A549 (cell line): ENCODE data around the gene ZNF469. TPM values are rescaled to one million over a fixed set of nuclear protein-coding genes. Genes with fewer than 3 reads are reported as not detected.

Experiments
- ATAC-seq, 2 experiments: fragments of 200-7000 bp in 1 of 2; fragments of >200 bp in 1 of 2; cut with Nextera tagmentation in 1 of 2; cut with Tn5 transposase in 1 of 2; 3 replicates each; pipeline versions ENCODE4 v1.8.0 to v1.9.1; 2018 to 2020; ENCODE audit warnings: mild to moderate bottlenecking in 1 of 2, moderate library complexity in 1 of 2
- CTCF ChIA-PET: fragments of 300-600 bp; sonication (Branson Sonifier 250); formaldehyde crosslinking; extraction: SDS; loops from one replicate; lab custom pipeline; 2021; ENCODE audit warnings: antibody characterized with exemption, inconsistent platforms; lab: Yijun Ruan, JAX
- POLR2A ChIA-PET: fragments of 350-600 bp; formaldehyde crosslinking; extraction: SDS; loops from one replicate; lab custom pipeline; 2021; ENCODE audit warnings: antibody characterized with exemption, inconsistent platforms; lab: Yijun Ruan, JAX
- DNase-seq, 2 experiments: peaks; one replicate each; pipeline versions ENCODE4 v3.0.0 to v3.0.0-alpha.2; 2011 to 2016; ENCODE audit warnings: low read depth in 1 of 2, low spot score in 1 of 2
- FAIRE-seq: peaks from 2 replicates; lab custom pipeline; 2011; peaks lifted over from hg19 to GRCh38; lab: Jason Lieb, UNC
- H3K27ac ChIP-seq, 2 experiments: fragments of >200 bp; sonication (Bioruptor Twin); formaldehyde crosslinking; 3 replicates each; pipeline ENCODE4 v1.5.1; 2016 to 2017
- H3K4me1 ChIP-seq: fragments of >200 bp; sonication (Bioruptor Twin); formaldehyde crosslinking; 3 replicates; pipeline ENCODE4 v1.6.1; 2016
- H3K4me2 ChIP-seq: fragments of >200 bp; sonication (Bioruptor Twin); formaldehyde crosslinking; 3 replicates; pipeline ENCODE4 v1.6.1; 2016
- H3K4me3 ChIP-seq: fragments of >200 bp; sonication (Bioruptor Twin); formaldehyde crosslinking; 3 replicates; pipeline ENCODE4 v1.5.1; 2016
- H3K9me3 ChIP-seq: fragments of >200 bp; sonication (Bioruptor Twin); formaldehyde crosslinking; 3 replicates; pipeline ENCODE4 v1.6.1; 2016
- BCL3 ChIP-seq: fragments of >200 bp; sonication (Bioruptor Twin); formaldehyde crosslinking; IDR thresholded peaks from 3 replicates; pipeline ENCODE4 v1.6.1; 2016
- CBX8 ChIP-seq: fragments of 200-600 bp; sonication (generic); IDR thresholded peaks from 2 replicates; pipeline ENCODE4 v1.6.1; 2016
- CEBPB ChIP-seq, 2 experiments: fragments of >200 bp in 1 of 2; sonication (Bioruptor Twin) in 1 of 2; formaldehyde crosslinking in 1 of 2; IDR thresholded peaks; 2 replicates each; pipeline ENCODE4 v1.6.1; 2012 to 2016
- CHD2 ChIP-seq: fragments of 150-350 bp; IDR thresholded peaks from 2 replicates; pipeline ENCODE4 v1.6.1; 2014; ENCODE audit warnings: low read length; ENCODE audit not compliant: partially characterized antibody
- CHD4 ChIP-seq: fragments of 200-600 bp; sonication (generic); IDR thresholded peaks from 2 replicates; pipeline ENCODE4 v1.6.1; 2016; ENCODE audit warnings: antibody characterized with exemption, mild to moderate bottlenecking, borderline replicate concordance
- E2F6 ChIP-seq: IDR thresholded peaks from 2 replicates; pipeline ENCODE4 v1.6.1; 2012; ENCODE audit warnings: low read depth, borderline replicate concordance
- EHF ChIP-seq: fragments of 250-450 bp; sonication (Bioruptor Pico); IDR thresholded peaks from 2 replicates; pipeline ENCODE4 v1.5.0; 2020; ENCODE audit warnings: mild to moderate bottlenecking
- EP300 ChIP-seq, 2 experiments: fragments of >200 bp; sonication (Bioruptor Twin); formaldehyde crosslinking; IDR thresholded peaks; 2 replicates in 1 of 2; 3 replicates in 1 of 2; pipeline ENCODE4 v1.6.1; 2016 to 2017
- FOSB ChIP-seq: fragments of 250-450 bp; sonication (Bioruptor Pico); IDR thresholded peaks from 2 replicates; pipeline ENCODE4 v1.5.0; 2020; ENCODE audit warnings: mild to moderate bottlenecking, moderate library complexity
- FOSL2 ChIP-seq, 2 experiments: fragments of 450-650 bp in 1 of 2; fragments of >200 bp in 1 of 2; sonication (Bioruptor Twin) in 1 of 2; formaldehyde crosslinking; IDR thresholded peaks; 2 replicates each; pipeline versions ENCODE4 v1.5.0 to v1.6.1; 2016 to 2020; ENCODE audit warnings: mild to moderate bottlenecking in 1 of 2, moderate library complexity in 1 of 2
- FOXS1 ChIP-seq: fragments of 250-450 bp; sonication (Bioruptor Pico); IDR thresholded peaks from 2 replicates; pipeline ENCODE4 v1.5.0; 2020; ENCODE audit warnings: mild to moderate bottlenecking, moderate library complexity
- GATA3 ChIP-seq: IDR thresholded peaks from 2 replicates; pipeline ENCODE4 v1.6.1; 2012; ENCODE audit warnings: borderline replicate concordance
- HDAC2 ChIP-seq: fragments of 200-600 bp; sonication (generic); IDR thresholded peaks from 2 replicates; pipeline ENCODE4 v1.6.1; 2016
- HOXA7 ChIP-seq: fragments of 250-450 bp; sonication (Bioruptor Pico); IDR thresholded peaks from 2 replicates; pipeline ENCODE4 v1.5.0; 2020; ENCODE audit warnings: mild to moderate bottlenecking, moderate library complexity
- HOXB5 ChIP-seq: fragments of 250-450 bp; sonication (Bioruptor Pico); IDR thresholded peaks from 2 replicates; pipeline ENCODE4 v1.5.0; 2020; ENCODE audit warnings: mild to moderate bottlenecking, moderate library complexity
- JUN ChIP-seq, 2 experiments: fragments of >200 bp; sonication (Bioruptor Twin); formaldehyde crosslinking; IDR thresholded peaks; 2 replicates in 1 of 2; 3 replicates in 1 of 2; pipeline ENCODE4 v1.6.1; 2016 to 2017
- MAFK ChIP-seq: fragments of 450-650 bp; IDR thresholded peaks from 2 replicates; pipeline ENCODE4 v1.6.1; 2014; ENCODE audit not compliant: partially characterized antibody
- MAX ChIP-seq: IDR thresholded peaks from 2 replicates; pipeline ENCODE4 v1.6.1; 2012
- MAZ ChIP-seq: fragments of 150-350 bp; IDR thresholded peaks from 2 replicates; pipeline ENCODE4 v1.6.1; 2014; ENCODE audit warnings: antibody characterized with exemption, low read depth, low read length, borderline replicate concordance
- MYC ChIP-seq: IDR thresholded peaks from 2 replicates; pipeline ENCODE4 v1.6.1; 2012; ENCODE audit warnings: mild to moderate bottlenecking, inconsistent platforms, low read length, improper control_type of control experiment, borderline replicate concordance
- NPAS2 ChIP-seq: fragments of 250-450 bp; sonication (Bioruptor Pico); IDR thresholded peaks from 2 replicates; pipeline ENCODE4 v1.8.0; 2022; ENCODE audit warnings: mild to moderate bottlenecking, moderate library complexity, borderline replicate concordance
- PHF8 ChIP-seq: fragments of 200-600 bp; sonication (generic); IDR thresholded peaks from 2 replicates; pipeline ENCODE4 v1.6.1; 2016; ENCODE audit warnings: low read depth, mild to moderate bottlenecking, antibody characterized with exemption, moderate library complexity, borderline replicate concordance
- POLR2AphosphoS2 ChIP-seq: conservative IDR thresholded peaks from 2 replicates; pipeline ENCODE4 v1.6.1; 2012; ENCODE audit warnings: low read length, improper control_type of control experiment, inconsistent platforms
- RARB ChIP-seq: fragments of 250-450 bp; sonication (Bioruptor Pico); IDR thresholded peaks from 2 replicates; pipeline ENCODE4 v1.8.0; 2021; ENCODE audit warnings: mild to moderate bottlenecking, moderate library complexity
- RNF2 ChIP-seq: fragments of 200-600 bp; sonication (generic); IDR thresholded peaks from 2 replicates; pipeline ENCODE4 v1.6.1; 2016; ENCODE audit warnings: low read depth, mild to moderate bottlenecking, antibody characterized with exemption, moderate library complexity, borderline replicate concordance
- SMC3 ChIP-seq: fragments of >200 bp; sonication (Bioruptor Twin); formaldehyde crosslinking; IDR thresholded peaks from 3 replicates; pipeline ENCODE4 v1.6.1; 2018; ENCODE audit warnings: inconsistent platforms
- ZFP36 ChIP-seq: fragments of 450-650 bp; IDR thresholded peaks from 2 replicates; pipeline ENCODE4 v1.6.1; 2014; ENCODE audit warnings: borderline replicate concordance; ENCODE audit not compliant: partially characterized antibody
- ZSCAN20 ChIP-seq: fragments of 250-450 bp; sonication (Bioruptor Pico); IDR thresholded peaks from 2 replicates; pipeline ENCODE4 v1.8.0; 2022; ENCODE audit warnings: mild to moderate bottlenecking, moderate library complexity
- WGBS: methylation state at CpG from one replicate; pipeline ENCODE4 v1.1.6; 2017; ENCODE audit errors: missing lambda C conversion rate; 5-methylcytosine and 5-hydroxymethylcytosine counted together
- polyA plus RNA-seq, 4 experiments: library from polyadenylated mRNA; depleted of rRNA in 3 of 4; stranded (reverse); fragments of >200 nt; fragmentation: RNase III in 1 of 4; extraction: RNeasy Plus Mini Kit Qiagen cat#74134 plus additional on column Dnase treatment in 1 of 4; gene quantifications; 2 replicates in 3 of 4; 3 replicates in 1 of 4; pipeline ENCODE4 v1.2.3, GENCODE V29; 2011 to 2017
- TF ChIP-seq, protein P1 (sequence below): fragments of 150-350 bp; IDR thresholded peaks from 2 replicates; pipeline ENCODE4 v1.6.1; 2014; ENCODE audit warnings: low read depth, mild to moderate bottlenecking, low read length
- TF ChIP-seq, protein P2 (sequence below): fragments of 450-650 bp; IDR thresholded peaks from 2 replicates; pipeline ENCODE4 v1.6.1; 2014; ENCODE audit warnings: antibody characterized with exemption
- TF ChIP-seq, protein P3 (sequence below): fragments of >200 bp; sonication (Bioruptor Twin); formaldehyde crosslinking; IDR thresholded peaks from 3 replicates; pipeline ENCODE4 v1.5.1; 2016

Gene ZNF469
- polyA plus RNA-seq, 2 of the 4 experiments (the other 2 are of a cell fraction), result 0.47 to 4.4 TPM

DNA sequence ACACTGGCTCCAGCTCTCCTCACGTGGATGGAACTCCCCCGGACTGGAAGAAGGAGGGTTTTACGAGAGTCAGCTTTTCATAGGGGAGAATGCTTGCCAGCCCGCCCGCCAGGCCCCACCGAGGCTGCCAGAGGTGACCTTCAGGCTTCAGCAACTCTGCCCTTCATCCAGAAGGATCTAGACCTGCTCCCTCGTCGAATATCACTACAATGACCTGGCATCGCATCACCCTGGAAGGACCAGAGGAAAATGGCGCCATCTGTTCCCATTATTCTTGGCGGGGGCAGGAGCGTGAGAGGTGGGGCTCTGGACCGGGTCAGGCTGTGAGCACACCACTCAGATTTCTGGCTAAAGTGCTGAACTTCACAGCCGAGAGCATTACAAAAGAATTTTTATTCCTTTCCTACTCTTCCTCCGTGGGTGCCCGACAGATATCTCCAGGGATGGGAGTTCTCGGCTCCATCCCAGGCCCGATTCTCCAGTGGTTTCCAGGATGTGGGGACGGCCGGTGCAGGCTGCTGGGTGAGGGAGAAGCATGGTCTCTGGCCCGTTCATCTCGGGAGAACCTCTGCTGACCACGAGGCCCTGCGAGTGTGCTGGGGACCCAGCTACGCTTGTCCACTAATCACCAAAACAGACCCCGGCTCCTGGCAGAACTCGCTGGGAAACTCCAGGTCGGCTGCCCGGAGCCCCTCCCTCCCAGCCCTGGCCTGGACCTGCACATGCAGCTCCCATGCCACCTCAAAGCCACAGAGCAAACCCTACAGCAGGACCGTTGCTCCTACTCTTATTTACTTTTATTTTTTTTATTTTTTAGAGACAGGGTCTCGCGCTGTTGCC, 36.8 kb upstream of the ZNF469 start:
- Histone ChIP-seq H3K27ac (peak overlapping the region in 1 of 2 experiments; percentile 50; a peak in 2 of 6 replicates), H3K9me3 (peaks cover 11% of the 10 kb centered on the region; the same call in 1 of the 3 replicates), H3K4me2 (no peak overlapping the region), H3K4me1 (no peaks in the 10 kb centered on the region), H3K4me3 (no peak overlapping the region)
- ChIA-PET POLR2A (no interaction called here), CTCF (interaction anchor here (1.0 kb wide), 1 partner anchor 10 kb away, joined by 3 read pairs; no protein-coding TSS in a partner anchor)
- no peak for FAIRE-seq
- no peak for DNase-seq
- TF ChIP-seq GATA3 (no peak), ZFP36 (no peak), CHD2 (no peak), HDAC2 (no peak), CHD4 (no peak), MAZ (no peak), PHF8 (no peak), NPAS2 (no peak), POLR2AphosphoS2 (no peak), E2F6 (no peak), RNF2 (no peak), JUN (IDR thresholded peaks at IDR 0.05) (no peak), CEBPB (IDR thresholded peaks at IDR 0.05) (no peak), MAX (no peak), MYC (no peak), HOXA7 (CRISPR knock-in tag) (no peak), RARB (CRISPR knock-in tag) (no peak), ZSCAN20 (CRISPR knock-in tag) (no peak)
- TF ChIP-seq, protein P1, sequence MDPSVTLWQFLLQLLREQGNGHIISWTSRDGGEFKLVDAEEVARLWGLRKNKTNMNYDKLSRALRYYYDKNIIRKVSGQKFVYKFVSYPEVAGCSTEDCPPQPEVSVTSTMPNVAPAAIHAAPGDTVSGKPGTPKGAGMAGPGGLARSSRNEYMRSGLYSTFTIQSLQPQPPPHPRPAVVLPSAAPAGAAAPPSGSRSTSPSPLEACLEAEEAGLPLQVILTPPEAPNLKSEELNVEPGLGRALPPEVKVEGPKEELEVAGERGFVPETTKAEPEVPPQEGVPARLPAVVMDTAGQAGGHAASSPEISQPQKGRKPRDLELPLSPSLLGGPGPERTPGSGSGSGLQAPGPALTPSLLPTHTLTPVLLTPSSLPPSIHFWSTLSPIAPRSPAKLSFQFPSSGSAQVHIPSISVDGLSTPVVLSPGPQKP, result no peak
- WGBS, result 84% methylated on average over 30 of the region's 32 CpGs
- no peak for ATAC-seq

DNA sequence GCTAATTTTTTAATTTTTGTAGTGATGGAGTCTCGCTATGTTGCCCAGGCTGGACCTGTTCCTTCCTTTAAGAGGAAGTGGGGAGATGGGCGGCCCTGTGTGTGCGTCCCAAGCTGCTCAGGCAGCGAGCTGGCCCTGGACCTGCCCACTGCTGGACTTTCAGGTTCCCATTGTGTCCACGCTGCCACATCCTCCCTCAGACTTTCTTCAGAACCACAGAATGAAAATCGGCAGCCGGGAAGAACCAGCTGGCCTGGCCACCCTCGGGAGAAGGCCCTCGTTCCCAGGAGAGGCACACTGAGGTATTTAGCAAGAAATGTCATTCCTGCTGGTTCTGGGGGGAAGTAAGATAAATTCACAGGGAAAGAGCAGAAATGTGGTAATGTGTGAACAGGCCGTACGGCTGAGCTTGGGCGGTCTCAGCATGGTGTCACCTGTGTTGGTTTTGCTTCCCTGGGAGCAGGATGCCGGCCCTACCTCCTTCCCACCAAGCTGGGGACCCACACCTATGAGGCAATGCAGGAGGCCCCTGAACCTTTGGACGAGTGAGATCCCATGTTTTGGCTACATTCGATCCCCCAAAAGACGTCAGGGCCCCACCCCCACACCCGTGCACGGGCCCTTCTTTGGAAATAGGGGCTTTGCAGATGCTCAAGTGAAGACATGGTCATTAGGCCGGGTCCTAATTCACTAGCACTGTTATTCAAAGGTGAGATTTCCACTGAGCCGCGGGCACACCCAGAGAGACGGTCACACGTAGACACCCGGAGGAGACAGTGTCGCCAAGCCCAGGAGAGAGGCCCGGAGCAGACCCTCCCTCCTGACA, 35.9 kb upstream of the ZNF469 start:
- 90% methylated on average over 26 of the region's 26 CpGs for WGBS
- Histone ChIP-seq H3K4me3 (no peak overlapping the region), H3K9me3 (peaks cover 11% of the 10 kb centered on the region; the same call in 1 of the 3 replicates), H3K4me2 (no peak overlapping the region)
- POLR2A ChIA-PET, result no interaction called here
- FAIRE-seq (no peak), ATAC-seq (no peak)
- TF ChIP-seq FOSB (CRISPR knock-in tag) (no peak), FOSL2 (IDR thresholded peaks at IDR 0.05) (no peak), FOSL2 (CRISPR knock-in tag; IDR thresholded peaks at IDR 0.05) (no peak), MAFK (no peak), HDAC2 (no peak), HOXA7 (CRISPR knock-in tag) (no peak), SMC3 (no peak), CBX8 (no peak), EHF (no peak), EP300 (IDR thresholded peaks at IDR 0.05) (no peak), FOXS1 (CRISPR knock-in tag) (no peak), BCL3 (no peak), HOXB5 (CRISPR knock-in tag) (no peak)
- TF ChIP-seq, protein P2, sequence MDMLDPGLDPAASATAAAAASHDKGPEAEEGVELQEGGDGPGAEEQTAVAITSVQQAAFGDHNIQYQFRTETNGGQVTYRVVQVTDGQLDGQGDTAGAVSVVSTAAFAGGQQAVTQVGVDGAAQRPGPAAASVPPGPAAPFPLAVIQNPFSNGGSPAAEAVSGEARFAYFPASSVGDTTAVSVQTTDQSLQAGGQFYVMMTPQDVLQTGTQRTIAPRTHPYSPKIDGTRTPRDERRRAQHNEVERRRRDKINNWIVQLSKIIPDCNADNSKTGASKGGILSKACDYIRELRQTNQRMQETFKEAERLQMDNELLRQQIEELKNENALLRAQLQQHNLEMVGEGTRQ, result no peak
- TF ChIP-seq, protein P3, sequence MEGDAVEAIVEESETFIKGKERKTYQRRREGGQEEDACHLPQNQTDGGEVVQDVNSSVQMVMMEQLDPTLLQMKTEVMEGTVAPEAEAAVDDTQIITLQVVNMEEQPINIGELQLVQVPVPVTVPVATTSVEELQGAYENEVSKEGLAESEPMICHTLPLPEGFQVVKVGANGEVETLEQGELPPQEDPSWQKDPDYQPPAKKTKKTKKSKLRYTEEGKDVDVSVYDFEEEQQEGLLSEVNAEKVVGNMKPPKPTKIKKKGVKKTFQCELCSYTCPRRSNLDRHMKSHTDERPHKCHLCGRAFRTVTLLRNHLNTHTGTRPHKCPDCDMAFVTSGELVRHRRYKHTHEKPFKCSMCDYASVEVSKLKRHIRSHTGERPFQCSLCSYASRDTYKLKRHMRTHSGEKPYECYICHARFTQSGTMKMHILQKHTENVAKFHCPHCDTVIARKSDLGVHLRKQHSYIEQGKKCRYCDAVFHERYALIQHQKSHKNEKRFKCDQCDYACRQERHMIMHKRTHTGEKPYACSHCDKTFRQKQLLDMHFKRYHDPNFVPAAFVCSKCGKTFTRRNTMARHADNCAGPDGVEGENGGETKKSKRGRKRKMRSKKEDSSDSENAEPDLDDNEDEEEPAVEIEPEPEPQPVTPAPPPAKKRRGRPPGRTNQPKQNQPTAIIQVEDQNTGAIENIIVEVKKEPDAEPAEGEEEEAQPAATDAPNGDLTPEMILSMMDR, result no peak
- TF ChIP-seq, all 56 proteins: peak for 0
- DNase-seq, result no peak
- CTCF ChIA-PET, result interaction anchor here (1.0 to 1.1 kb wide), 2 partner anchors 9 kb away, joined by 3 read pairs; no protein-coding TSS in a partner anchor
- Histone ChIP-seq H3K4me1 (peaks cover 2% of the 10 kb centered on the region; the same call in 1 of the 3 replicates), H3K27ac (no peak overlapping the region)
